ENCODE results near the gene CCNE1.

CCNE1 gene

GRCh38 chr19:29811125-29812079 lies at the start of gene CCNE1:
CCNE1 (plus strand) TSS chr19:29811991; CDS start chr19:29812556, 565 bp downstream.
- DNase-seq (ENCODE audit: low read depth, low spot score): peak; percentile 53

DNA sequence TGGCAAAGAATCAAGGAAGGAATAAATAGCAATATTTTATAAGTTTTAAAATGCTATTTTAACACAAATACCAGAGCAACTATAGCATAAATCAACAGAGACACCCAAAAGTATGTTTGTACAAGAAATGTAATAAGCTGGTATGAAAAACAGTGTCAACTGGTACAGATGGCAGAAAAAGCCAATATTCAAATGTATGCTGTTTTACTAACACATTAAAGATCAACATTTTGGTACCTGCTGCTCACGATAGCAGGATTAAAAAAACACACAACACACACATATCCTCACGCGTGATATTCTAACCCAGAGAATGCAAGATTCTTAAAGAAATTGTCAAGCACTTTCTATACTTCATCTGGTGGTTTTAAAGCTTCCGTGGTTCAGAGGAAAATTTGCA lies 48.6 kb upstream of the CCNE1 start:
- DNase-seq (ENCODE audit: low read depth, low spot score): no peak

GRCh38 chr19:29764361-29764760 lies 47.4 kb upstream of the CCNE1 start:
- DNase-seq (ENCODE audit: low read depth, low spot score): no peak

DNA sequence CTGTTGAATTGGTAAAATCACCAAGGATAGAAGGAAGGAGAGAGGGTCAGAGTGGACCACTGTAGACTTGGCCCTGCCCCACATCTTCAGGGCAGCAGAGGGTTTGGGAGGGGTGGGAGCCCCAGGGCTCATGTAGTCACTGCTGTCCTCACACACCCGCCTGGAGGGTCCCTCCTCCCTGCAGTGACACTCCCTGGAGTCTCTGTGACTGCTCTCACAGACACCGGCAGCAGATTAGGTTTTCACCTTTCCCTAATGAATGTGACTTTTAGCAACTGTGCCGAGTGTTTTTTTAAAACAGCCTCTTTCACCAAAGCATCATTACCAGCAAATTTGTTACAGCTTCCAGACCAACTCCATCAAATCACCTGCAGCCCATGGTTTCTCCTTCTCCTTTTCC lies 45.7 kb upstream of the CCNE1 start:
- no peak for DNase-seq (ENCODE audit: low read depth, low spot score)

DNA sequence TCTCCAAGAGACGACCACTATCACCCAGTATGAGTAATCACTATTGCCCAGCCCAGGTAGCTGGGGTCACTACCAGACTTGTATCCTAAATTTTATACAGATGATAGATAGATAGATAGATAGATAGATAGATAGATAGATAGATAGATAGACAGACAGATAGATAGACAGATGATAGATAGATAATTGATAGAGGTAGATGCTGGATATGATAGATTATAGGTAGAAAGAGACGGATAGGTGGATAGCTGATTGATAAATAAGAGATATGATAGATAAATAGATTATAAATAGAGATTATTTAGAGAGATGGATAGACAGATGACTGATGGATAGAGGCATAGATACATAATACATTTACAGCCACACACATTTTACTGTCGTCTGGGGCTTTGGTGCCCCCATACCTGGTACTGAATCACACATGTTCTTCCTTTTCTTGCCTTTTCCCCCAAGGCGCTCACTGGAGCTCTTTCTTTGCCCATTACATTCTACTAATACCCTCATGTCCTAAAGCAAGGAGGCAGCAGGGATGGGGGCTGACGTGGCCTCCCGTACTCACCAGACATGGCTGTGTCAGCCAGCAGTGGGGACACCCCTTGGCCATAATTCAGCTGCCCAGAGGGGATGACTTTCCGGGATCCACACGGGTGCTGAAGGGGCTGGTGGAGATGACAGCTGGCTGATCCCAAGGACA lies 44.6 kb upstream of the CCNE1 start:
- DNase-seq (ENCODE audit: low read depth, low spot score): no peak

DNA sequence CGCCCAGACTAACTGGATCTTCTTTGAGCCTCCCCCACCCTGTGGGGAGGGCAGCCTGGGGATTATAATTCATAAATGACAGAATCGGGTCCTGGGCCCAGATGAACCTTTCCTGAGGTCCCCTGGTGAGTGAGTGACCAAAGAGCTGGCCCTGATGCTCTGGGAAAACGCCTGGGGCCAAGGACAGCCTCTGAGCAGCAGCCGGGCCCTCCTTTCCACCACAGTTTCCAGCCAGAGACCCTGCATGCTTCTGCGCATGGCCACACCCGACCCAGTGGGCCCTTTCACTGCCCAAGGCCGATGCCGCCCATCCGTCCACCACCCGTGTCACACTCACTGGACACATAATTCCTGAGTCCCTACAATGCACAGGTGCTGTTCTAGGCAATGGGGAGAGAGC lies 43.6 kb upstream of the CCNE1 start:
- DNase-seq (ENCODE audit: low read depth, low spot score): no peak

GRCh38 chr19:29769997-29770396 lies 41.8 kb upstream of the CCNE1 start:
- DNase-seq (ENCODE audit: low read depth, low spot score): no peak

- DNase-seq (ENCODE audit: low read depth, low spot score): no peak
Observed at GRCh38 chr19:29770648-29771047, 41.1 kb upstream of the CCNE1 start.

DNA sequence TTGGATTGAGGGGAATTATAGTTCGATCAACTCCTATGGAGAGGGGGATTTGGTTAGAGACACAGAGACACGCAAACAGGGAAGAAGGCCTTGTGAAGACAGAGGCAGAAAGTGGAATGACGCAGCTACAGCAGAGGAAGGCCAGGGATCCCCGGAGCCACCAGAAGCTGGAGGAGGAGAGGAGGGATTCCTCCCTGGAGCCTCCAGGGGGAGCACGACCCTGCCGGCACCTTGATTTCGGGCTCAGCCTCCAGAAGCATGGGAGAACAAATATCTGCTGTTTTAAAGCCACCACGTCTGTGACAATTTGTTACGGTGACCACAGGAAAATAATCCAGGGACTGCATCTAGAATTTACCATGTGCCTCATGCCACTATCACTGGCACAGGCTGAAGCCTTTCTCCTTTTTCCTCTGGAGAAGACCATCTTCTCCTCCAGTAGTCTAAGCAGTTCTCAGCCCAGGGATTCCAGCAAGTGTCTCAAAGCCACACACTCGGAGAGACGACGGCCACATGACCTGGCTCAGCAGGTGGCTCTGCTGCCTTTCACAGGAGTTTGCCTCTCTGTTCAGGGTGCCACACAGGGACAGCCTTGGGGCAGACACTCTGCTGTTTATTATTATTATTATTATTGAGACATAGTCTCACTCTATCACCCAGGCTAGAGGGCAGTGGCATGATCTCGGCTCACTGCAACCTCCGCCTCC lies 39.9 kb upstream of the CCNE1 start:
- DNase-seq (ENCODE audit: low read depth, low spot score): no peak

GRCh38 chr19:29772696-29773095 lies 39.1 kb upstream of the CCNE1 start:
- no peak for DNase-seq (ENCODE audit: low read depth, low spot score)

DNA sequence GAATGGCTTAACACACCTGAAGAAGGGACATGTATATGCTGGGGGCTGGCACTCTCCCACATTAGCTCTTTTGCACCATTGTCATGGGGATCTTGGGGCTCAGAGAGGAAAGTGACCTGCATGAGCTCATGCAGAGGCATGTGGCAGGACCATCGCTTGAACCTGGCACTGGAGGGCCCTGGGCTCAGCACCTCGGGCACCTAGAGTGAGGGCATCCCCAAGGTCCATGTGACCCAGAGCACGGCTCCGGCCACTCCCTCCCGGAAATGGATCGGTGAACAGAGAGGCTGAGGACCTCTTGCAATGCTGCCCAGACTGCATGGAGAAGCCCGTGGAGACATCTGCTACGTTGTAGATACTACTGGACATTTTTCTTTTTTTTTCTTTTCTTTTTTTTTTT lies 38.6 kb upstream of the CCNE1 start:
- no peak for DNase-seq (ENCODE audit: low read depth, low spot score)

- no peak for DNase-seq (ENCODE audit: low read depth, low spot score)
Observed at GRCh38 chr19:29774126-29774525, 37.7 kb upstream of the CCNE1 start.

GRCh38 chr19:29777781-29778309 lies 33.9 kb upstream of the CCNE1 start:
- no peak for DNase-seq (ENCODE audit: low read depth, low spot score)

DNA sequence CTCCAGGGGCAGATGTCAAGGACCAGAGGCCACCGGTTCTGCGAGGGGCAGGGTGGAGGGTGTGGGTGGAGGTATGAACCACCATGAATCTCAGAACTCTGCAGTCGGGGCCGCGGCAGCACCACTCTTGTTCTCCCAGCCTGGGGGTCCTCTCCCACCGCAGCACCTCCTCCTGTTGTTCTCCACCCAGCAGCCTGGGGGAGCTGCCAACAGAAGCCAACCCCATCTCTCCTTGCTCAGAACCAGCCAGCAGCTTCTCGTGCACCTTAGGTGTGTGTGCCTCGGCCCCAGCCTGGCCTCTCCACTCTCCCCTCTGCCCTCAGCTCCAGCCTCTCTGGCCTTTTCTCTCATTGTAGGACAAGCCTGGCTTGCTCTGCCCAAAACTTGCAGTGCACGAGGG lies 31.9 kb upstream of the CCNE1 start:
- no peak for DNase-seq (ENCODE audit: low read depth, low spot score)

- DNase-seq (ENCODE audit: low read depth, low spot score): no peak
Observed at GRCh38 chr19:29781386-29782259, 30.2 kb upstream of the CCNE1 start.

DNA sequence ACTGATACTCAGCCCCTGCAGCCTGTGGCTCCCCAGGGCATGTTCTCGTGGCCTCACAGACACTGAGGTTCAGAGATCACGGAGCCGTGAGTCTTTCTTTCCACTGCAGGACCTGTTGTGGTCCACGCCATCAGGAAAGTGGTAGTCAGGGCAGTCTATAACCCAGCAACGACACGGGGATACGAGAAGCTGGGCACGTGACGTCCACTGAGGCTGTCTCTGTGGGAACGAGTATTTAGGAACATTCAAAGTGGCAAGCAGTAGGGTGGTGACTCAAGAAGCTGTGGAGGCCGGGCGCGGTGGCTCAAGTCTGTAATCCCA lies 29.6 kb upstream of the CCNE1 start:
- DNase-seq (ENCODE audit: low read depth, low spot score): no peak

GRCh38 chr19:29783627-29784190 lies 28.1 kb upstream of the CCNE1 start:
- no peak for DNase-seq (ENCODE audit: low read depth, low spot score)

- DNase-seq (ENCODE audit: low read depth, low spot score): no peak
Observed at GRCh38 chr19:29784598-29785223, 27.1 kb upstream of the CCNE1 start.

DNA sequence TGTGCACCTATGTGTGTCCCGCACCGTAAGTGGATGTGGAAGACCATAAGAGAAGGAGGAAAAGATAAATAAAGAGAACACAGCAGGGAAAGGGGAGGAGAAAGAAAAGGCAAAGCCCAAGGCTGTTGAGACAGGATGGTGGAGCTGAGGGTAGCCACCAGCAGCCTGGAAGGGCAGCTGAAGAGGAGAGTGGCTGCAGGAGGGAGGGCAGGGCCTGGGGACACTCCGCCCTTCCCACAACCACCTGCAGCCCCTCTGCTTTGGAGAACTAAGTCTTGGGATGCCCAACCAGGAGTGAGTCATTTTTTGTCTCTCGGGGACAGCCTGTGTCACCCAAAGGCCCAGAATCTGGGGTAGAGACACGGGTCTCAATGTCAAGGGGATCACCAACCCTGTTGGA lies 26.4 kb upstream of the CCNE1 start:
- DNase-seq (ENCODE audit: low read depth, low spot score): no peak

- no peak for DNase-seq (ENCODE audit: low read depth, low spot score)
Observed at GRCh38 chr19:29785955-29786589, 25.7 kb upstream of the CCNE1 start.

All from smooth muscle cell of the brain vasculature (primary cell).